IMR-90 (cell line): ENCODE measurements around the gene DLGAP3. TPM values are rescaled to one million over a fixed set of nuclear protein-coding genes. Genes with fewer than 3 reads are reported as not detected.

Experiments
- ATAC-seq: fragments of 200-7000 bp; cut with Tn5 transposase; 2 replicates; pipeline ENCODE4 v1.9.1; 2020; ENCODE audit warnings: low read depth, mild to moderate bottlenecking, moderate library complexity
- BruUV-seq: library from RNA; stranded (reverse); fragments of 400-500 nt; replicated peaks from 2 replicates; lab custom pipeline; 2021; lab: Mats Ljungman, UMichigan
- CTCF ChIA-PET: fragments of 300-600 bp; formaldehyde crosslinking; extraction: SDS; loops from one replicate; lab custom pipeline; 2021; ENCODE audit warnings: antibody characterized with exemption; lab: Yijun Ruan, JAX
- POLR2A ChIA-PET: fragments of 300-600 bp; sonication (Branson Sonifier 250); formaldehyde crosslinking; loops from one replicate; lab custom pipeline; 2022; ENCODE audit warnings: antibody characterized with exemption; ENCODE audit not compliant: unreplicated experiment; lab: Charles Lee
- DNase-seq: peaks from one replicate; pipeline ENCODE4 v3.0.0; 2013
- H2AFZ ChIP-seq: replicated peaks from 2 replicates; pipeline ENCODE3; 2013; ENCODE audit warnings: low read length, mild to moderate bottlenecking; ENCODE audit not compliant: poor library complexity
- H2AK5ac ChIP-seq: 2 replicates; pipeline ENCODE4 v1.6.1; 2013; ENCODE audit warnings: low read depth, low read length, inconsistent platforms
- H2AK9ac ChIP-seq: replicated peaks from 2 replicates; pipeline ENCODE3; 2013; ENCODE audit warnings: mild to moderate bottlenecking, low read depth, low read length, moderate library complexity; ENCODE audit not compliant: poor library complexity
- H2BK120ac ChIP-seq: 2 replicates; pipeline ENCODE4 v1.6.1; 2013; ENCODE audit warnings: low read depth, low read length, inconsistent platforms
- H2BK15ac ChIP-seq: 3 replicates; pipeline ENCODE4 v1.6.1; 2013; ENCODE audit warnings: low read depth, low read length, inconsistent platforms
- H2BK20ac ChIP-seq: 2 replicates; pipeline ENCODE4 v1.6.1; 2013; ENCODE audit warnings: low read depth, mild to moderate bottlenecking, inconsistent platforms, low read length, moderate library complexity
- H2BK5ac ChIP-seq: 2 replicates; pipeline ENCODE4 v1.6.1; 2013; ENCODE audit warnings: mild to moderate bottlenecking, low read depth, low read length, inconsistent platforms; ENCODE audit not compliant: poor library complexity, severe bottlenecking
- H3K14ac ChIP-seq: replicated peaks from 2 replicates; pipeline ENCODE4 v1.6.1; 2013; ENCODE audit warnings: low read depth, low read length, inconsistent platforms
- H3K18ac ChIP-seq: 2 replicates; pipeline ENCODE4 v1.6.1; 2013; ENCODE audit warnings: low read depth, low read length, control low read depth
- H3K23ac ChIP-seq: 2 replicates; pipeline ENCODE4 v1.6.1; 2013; ENCODE audit warnings: low read depth, low read length, inconsistent platforms
- H3K27ac ChIP-seq: 2 replicates; pipeline ENCODE4 v1.5.1; 2013; ENCODE audit warnings: mild to moderate bottlenecking, control low read depth, low read length; ENCODE audit not compliant: insufficient read depth
- H3K27me3 ChIP-seq: 2 replicates; pipeline ENCODE4 v1.6.1; 2013; ENCODE audit warnings: low read length; ENCODE audit not compliant: control insufficient read depth, insufficient read depth
- H3K36me3 ChIP-seq: 2 replicates; pipeline ENCODE4 v1.6.1; 2013; ENCODE audit warnings: low read length, mixed read lengths; ENCODE audit not compliant: control insufficient read depth, insufficient read depth
- H3K4ac ChIP-seq: 2 replicates; pipeline ENCODE4 v1.6.1; 2013; ENCODE audit warnings: low read depth, low read length, inconsistent platforms
- H3K4me1 ChIP-seq: 2 replicates; pipeline ENCODE4 v1.6.1; 2013; ENCODE audit warnings: low read length, mixed read lengths; ENCODE audit not compliant: control insufficient read depth, insufficient read depth
- H3K4me2 ChIP-seq: 2 replicates; pipeline ENCODE4 v1.6.1; 2013; ENCODE audit warnings: low read depth, mild to moderate bottlenecking, control low read depth, low read length, moderate library complexity
- H3K4me3 ChIP-seq: 2 replicates; pipeline ENCODE4 v1.5.1; 2013; ENCODE audit warnings: low read depth, mild to moderate bottlenecking, control low read depth, low read length, moderate library complexity; ENCODE audit not compliant: insufficient read depth
- H3K56ac ChIP-seq: 2 replicates; pipeline ENCODE4 v1.6.1; 2013; ENCODE audit warnings: low read length, inconsistent platforms; ENCODE audit not compliant: insufficient read depth; ENCODE audit errors: extremely low read depth
- H3K79me1 ChIP-seq, 2 experiments: 2 replicates each; pipeline ENCODE4 v1.6.1; 2013; ENCODE audit warnings: low read length in 2 of 2, inconsistent platforms in 1 of 2, low read depth in 1 of 2
- H3K9ac ChIP-seq: 2 replicates; pipeline ENCODE4 v1.6.1; 2013; ENCODE audit warnings: low read depth, low read length, control low read depth
- H3K9me1 ChIP-seq: 2 replicates; pipeline ENCODE4 v1.6.1; 2013; ENCODE audit warnings: low read length, inconsistent platforms; ENCODE audit not compliant: insufficient read depth
- H3K9me3 ChIP-seq: 2 replicates; pipeline ENCODE4 v1.6.1; 2013; ENCODE audit warnings: low read length; ENCODE audit not compliant: control insufficient read depth, insufficient read depth
- H4K20me1 ChIP-seq: 2 replicates; pipeline ENCODE4 v1.6.1; 2013; ENCODE audit warnings: low read length, inconsistent platforms; ENCODE audit not compliant: insufficient read depth
- H4K5ac ChIP-seq: 2 replicates; pipeline ENCODE4 v1.6.1; 2013; ENCODE audit warnings: mild to moderate bottlenecking, low read depth, low read length, control low read depth
- H4K8ac ChIP-seq, 2 experiments: 2 replicates each; pipeline ENCODE4 v1.6.1; 2013; ENCODE audit warnings: low read depth in 2 of 2, low read length in 2 of 2, control low read depth in 1 of 2, inconsistent platforms in 1 of 2
- H4K91ac ChIP-seq: 2 replicates; pipeline ENCODE4 v1.6.1; 2013; ENCODE audit warnings: low read depth, low read length, inconsistent platforms; ENCODE audit not compliant: insufficient read depth
- ELK1 ChIP-seq: fragments of 150-350 bp; IDR thresholded peaks from 2 replicates; pipeline ENCODE4 v1.6.1; 2016; ENCODE audit warnings: low read depth, mild to moderate bottlenecking, low read length, moderate library complexity, borderline replicate concordance
- USF2 ChIP-seq: fragments of 150-350 bp; IDR thresholded peaks from 2 replicates; pipeline ENCODE4 v1.6.1; 2017; ENCODE audit warnings: mild to moderate bottlenecking, antibody characterized with exemption, low read length, low read depth
- WGBS, 2 experiments: methylation state at CpG; one replicate each; pipeline versions ENCODE4 v1.1.5 to v1.1.7; 2013; ENCODE audit warnings: missing lambda C conversion rate in 2 of 2; ENCODE audit not compliant: insufficient read length in 1 of 2; ENCODE audit errors: extremely low coverage in 2 of 2; 5-methylcytosine and 5-hydroxymethylcytosine counted together
- dilution Hi-C: fragments of 300-500 bp; cut with HindIII; formaldehyde crosslinking; loops from one replicate; pipeline ENCODE4 v1.14.3; 2018; ENCODE audit warnings: low sequenced_read_pairs; ENCODE audit not compliant: unreplicated experiment
- in situ Hi-C: fragments of 300-500 bp; cut with MboI; formaldehyde crosslinking; loops from 3 replicates; pipeline ENCODE4 v1.14.3; 2019; ENCODE audit warnings: low sequenced_read_pairs, inconsistent platforms, mixed read lengths
- intact Hi-C: fragments of 100-400 bp; cut with micrococcal nuclease; formaldehyde crosslinking; loops from 2 replicates; pipeline ENCODE4 v1.10.0; 2022
- polyA plus RNA-seq, 3 experiments: library from polyadenylated mRNA; depleted of rRNA; stranded (reverse); fragments of >200 nt; gene quantifications; 2 replicates each; pipeline ENCODE4 v1.2.3, GENCODE V29; 2012; ENCODE audit warnings: low replicate concordance in 1 of 3
- total RNA-seq: library from RNA; depleted of rRNA; stranded (reverse); fragments of >200 nt; gene quantifications from 2 replicates; pipeline ENCODE4 v1.2.3, GENCODE V29; 2012

DLGAP3 gene
- total and polyA plus RNA-seq, 2 of the 4 experiments (the other 2 are of a cell fraction): 0.02 TPM; not detected in 1

- DNase-seq (no peak), ATAC-seq (no peak)
- no peak overlapping the region for H2BK15ac ChIP-seq
- no peak overlapping the region for H2AK5ac ChIP-seq
- dilution Hi-C loops (no loop called here), intact Hi-C loops (no loop called here), in situ Hi-C loops (no loop called here)
- no peak overlapping the region for H3K23ac ChIP-seq
- no TSS peak for BruUV-seq
- H3K4me1 ChIP-seq: no peaks in the 10 kb centered on the region
- H2BK20ac ChIP-seq: no peak overlapping the region
- H3K27me3 ChIP-seq: no peaks in the 10 kb centered on the region; the same call in 1 of the 2 replicates
- no peak overlapping the region for H3K9ac ChIP-seq
- H4K5ac ChIP-seq: no peak overlapping the region
- no peak overlapping the region for H4K8ac ChIP-seq
- H4K91ac ChIP-seq: no peak overlapping the region
- H3K9me1 ChIP-seq: no peaks in the 10 kb centered on the region
- no peak overlapping the region for H3K4ac ChIP-seq
- H3K56ac ChIP-seq: no peak overlapping the region
- H3K27ac ChIP-seq: no peak overlapping the region
- H2BK5ac ChIP-seq: no peak overlapping the region
- ChIA-PET POLR2A (no interaction called here), CTCF (no interaction called here)
- H4K20me1 ChIP-seq: no peaks in the 10 kb centered on the region
- H3K18ac ChIP-seq: no peak overlapping the region
- H3K79me1 ChIP-seq: no peaks in the 10 kb centered on the region
- H2AFZ ChIP-seq: peak overlapping the region; percentile 5
- no peaks in the 10 kb centered on the region for H3K36me3 ChIP-seq
- no CpG with 5 or more reads among the region's 11 CpGs for WGBS, 2 experiments
- TF ChIP-seq USF2: no peak
- no peak for TF ChIP-seq ELK1
- H3K14ac ChIP-seq: no peak overlapping the region
- no peak overlapping the region for H3K4me3 ChIP-seq
- no peak overlapping the region for H2BK120ac ChIP-seq
- H3K4me2 ChIP-seq: no peak overlapping the region
- no peaks in the 10 kb centered on the region for H3K9me3 ChIP-seq
- H2AK9ac ChIP-seq: no peak overlapping the region
Observed at GRCh38 chr1:34918386-34918976, 11.0 kb downstream of the DLGAP3 start.
